Esophagus mucosa (tissue), 1 donor: ENCODE results near the gene MBP. TPM values are rescaled to one million over a fixed set of nuclear protein-coding genes. Genes with fewer than 3 reads are reported as not detected.

Experiments used
- ATAC-seq: fragments of 200-7000 bp; cut with Tn5 transposase; one replicate; pipeline ENCODE4 v1.9.1; 2020
- total RNA-seq: library from RNA; stranded (reverse); gene quantifications from one replicate; pipeline ENCODE4 v1.2.4, GENCODE V29; 2023
- donor health status: DM: yes; HTN: yes; CAD: no.

Gene MBP
- total RNA-seq, 1 donor from 2014 or later, result 25.5 TPM

- ATAC-seq, result no peak
Measured at GRCh38 chr18:77004555-77005380, 127.8 kb downstream of the MBP start.

DNA sequence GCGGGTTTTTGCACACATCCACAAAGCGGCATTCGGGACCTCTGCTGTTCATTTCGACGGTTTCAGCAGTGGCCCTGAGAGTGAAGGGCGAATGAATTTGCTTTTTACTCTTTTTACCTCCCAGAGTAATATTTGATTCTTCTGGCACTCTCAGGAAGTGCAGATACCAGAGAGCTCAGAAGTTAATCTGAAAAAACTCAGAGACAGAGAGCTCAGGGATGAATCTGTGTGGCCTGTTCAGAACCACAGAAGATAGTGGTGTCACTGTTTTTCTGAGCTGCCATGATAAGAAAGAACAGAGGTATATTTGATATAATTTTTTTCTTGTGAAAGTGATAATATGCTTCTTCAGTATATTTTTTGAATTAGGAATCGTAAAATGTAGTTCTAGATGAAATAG lies 129.3 kb downstream of the MBP start:
- no peak for ATAC-seq

GRCh38 chr18:77002496-77002895 lies 130.1 kb downstream of the MBP start:
- no peak for ATAC-seq

DNA sequence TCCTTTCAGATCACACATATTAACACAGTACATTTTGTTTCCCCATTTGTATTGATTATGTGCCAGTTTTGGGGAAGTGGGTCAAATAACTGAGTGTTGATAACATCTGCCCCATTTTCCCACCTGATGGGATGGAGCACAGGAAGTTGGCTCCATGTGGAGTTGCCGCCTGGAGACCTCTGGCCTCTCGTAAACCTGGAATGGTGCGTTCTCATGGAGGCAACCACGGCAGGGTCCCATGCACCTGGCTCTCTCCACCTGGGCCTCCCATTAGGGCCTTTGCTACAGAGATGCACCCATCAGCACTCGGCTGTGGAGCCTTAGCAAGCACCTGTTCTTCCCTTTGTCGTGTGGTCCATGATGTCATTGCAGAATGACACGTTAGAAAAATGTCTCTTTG lies 130.6 kb downstream of the MBP start:
- no peak for ATAC-seq

- peak; percentile 27 for ATAC-seq
Measured at GRCh38 chr18:77001041-77001440, 131.5 kb downstream of the MBP start.

DNA sequence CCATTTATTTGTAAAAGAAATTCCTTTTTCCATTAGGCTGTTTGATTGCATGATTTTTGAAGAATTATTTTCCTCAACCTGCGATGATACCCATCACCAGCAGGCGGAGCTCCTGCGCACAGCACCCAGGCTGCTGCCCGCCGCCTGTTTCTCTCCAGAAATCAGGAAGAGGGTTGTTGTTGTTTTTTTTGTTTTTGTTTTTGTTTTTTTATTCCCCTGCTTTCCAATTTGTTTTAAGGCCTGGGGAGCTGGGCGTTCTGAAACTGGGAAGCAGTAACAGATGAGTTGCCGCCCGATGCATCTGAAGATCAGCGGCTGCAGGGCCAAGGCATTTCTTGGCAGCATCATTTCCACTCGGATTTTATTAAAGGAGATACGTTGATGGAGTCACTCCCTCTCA lies 132.1 kb downstream of the MBP start:
- ATAC-seq, result peak; percentile 59

- ATAC-seq, result no peak
Measured at GRCh38 chr18:76999077-76999476, 133.5 kb downstream of the MBP start.

DNA sequence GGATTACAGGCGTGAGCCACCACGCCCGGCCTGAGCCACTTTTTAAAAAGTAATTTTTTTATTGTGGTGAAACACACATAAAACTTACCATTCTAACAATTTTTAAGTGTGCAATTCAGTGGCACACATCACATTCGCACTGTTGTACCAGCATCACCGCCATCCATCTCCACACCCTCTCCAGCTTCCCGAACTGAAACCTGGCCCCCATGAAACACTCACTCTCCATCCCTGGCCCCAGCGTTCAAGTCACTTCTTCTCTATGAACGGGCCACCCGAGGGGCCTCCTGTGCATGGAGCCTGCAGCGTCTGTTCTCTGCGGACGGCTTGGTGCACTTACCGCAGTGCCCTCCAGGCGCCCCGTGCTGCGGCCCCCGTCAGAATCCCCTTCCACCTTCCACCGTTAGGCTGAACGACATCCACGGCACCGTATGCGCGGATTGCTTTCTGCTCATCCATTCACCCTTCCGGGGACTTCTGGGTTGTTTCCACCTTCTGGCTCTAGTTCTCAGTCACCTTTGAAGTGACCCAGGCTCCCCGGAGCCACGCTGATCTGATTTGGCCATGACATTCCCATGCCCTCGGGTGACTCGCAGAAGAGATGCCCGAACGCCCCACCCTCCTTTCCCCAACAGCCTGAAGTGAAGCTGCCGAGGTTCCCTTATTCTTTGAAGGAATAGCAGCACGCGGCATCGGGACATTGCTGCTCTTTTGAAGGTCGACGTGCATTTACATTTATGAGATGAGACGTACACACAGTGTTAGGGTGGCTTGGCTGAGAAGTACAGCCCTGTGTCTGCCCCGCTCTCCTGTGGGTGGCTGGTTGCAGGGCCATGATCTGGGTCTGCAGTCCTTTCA lies 134.4 kb downstream of the MBP start:
- ATAC-seq, result no peak

- ATAC-seq, result no peak
Measured at GRCh38 chr18:76996429-76996828, 136.2 kb downstream of the MBP start.

DNA sequence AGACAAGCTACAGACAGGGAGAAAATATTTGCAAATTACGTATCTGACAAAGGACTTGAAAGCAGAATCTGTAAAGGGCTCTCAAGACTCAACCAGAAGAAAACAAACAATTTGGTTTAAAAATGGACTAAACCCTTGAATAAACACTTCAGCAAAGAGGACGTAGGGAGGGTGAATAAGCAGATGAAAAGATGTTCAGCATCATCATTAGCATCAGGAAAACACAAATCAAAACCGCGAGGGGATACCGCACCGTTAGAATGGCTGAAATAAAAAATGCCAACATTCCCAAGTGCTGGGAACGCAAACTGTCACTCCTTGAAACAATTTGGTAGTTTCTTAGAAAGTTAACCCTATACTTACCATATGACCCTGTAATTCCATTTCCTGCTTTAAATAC lies 136.7 kb downstream of the MBP start:
- no peak for ATAC-seq

DNA sequence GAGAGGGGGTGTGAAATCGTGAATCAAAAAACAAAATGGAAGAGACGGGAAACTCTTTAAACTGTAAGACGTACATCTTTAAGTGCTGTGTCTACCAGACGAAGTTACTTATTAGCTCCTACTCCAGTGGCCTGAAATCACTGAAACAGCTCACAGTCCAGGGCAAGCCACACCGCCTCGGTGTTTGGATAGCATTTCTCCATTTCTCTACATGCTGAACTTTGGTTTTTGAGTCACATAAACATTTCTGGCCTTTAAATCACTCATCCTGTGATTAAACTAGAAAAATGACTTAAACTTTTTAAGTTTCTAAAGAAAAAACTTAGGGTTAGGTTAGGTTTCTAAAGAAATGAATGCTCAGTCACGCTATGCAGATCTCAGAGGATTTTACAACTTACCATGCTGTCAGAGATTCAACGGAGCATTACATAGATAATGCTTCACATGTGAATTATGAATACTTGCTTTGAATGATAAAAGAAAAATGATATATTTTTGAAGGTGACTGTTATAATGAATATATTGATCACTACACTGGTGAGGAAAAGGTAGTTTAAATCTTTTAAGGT lies 138.4 kb downstream of the MBP start:
- no peak for ATAC-seq

GRCh38 chr18:76993573-76993972 lies 139.0 kb downstream of the MBP start:
- no peak for ATAC-seq

GRCh38 chr18:76993085-76993382 lies 139.5 kb downstream of the MBP start:
- no peak for ATAC-seq

DNA sequence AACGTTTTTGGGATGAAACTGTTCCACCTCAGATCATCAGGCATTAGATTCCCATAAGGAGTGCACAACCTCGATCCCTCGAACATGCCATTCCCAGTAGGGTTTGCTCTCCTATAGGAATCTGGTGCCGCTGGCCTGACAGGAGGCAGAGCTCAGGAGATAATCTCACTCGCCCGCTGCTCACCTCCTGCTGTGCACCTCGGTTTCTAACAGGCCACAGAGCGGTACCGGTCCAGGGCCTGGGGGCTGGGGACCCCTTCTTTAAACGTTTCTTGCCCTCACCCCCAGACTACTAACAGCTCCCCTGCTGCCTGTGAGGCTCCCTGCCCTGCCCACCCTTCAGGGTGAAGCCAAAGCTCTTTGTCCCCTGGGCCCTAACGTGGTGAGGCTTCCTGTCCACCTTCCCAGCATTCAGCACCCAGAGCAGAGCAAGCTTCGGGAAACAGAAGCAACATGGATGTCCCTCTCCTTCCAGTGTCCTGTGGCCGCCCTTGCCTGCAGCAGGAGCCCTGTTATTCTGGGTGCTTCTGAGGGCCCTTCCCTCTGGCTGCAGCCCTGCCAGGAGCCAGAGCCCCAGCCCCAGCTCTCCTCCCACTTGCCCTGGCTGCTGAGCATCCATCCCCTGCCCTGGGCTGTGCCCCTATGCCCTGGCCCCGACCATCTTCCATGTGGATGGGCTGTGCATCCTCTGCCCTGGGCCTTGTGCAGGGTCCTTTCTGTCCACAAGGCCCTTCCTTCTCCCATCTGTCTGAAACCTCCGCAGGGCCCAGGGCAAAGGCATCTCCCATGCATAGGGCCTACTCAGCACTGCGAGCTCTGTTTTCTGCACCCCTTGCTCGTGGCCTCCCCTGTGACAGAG lies 140.1 kb downstream of the MBP start:
- peak; percentile 11 for ATAC-seq

GRCh38 chr18:76991021-76991688 lies 141.4 kb downstream of the MBP start:
- no peak for ATAC-seq

DNA sequence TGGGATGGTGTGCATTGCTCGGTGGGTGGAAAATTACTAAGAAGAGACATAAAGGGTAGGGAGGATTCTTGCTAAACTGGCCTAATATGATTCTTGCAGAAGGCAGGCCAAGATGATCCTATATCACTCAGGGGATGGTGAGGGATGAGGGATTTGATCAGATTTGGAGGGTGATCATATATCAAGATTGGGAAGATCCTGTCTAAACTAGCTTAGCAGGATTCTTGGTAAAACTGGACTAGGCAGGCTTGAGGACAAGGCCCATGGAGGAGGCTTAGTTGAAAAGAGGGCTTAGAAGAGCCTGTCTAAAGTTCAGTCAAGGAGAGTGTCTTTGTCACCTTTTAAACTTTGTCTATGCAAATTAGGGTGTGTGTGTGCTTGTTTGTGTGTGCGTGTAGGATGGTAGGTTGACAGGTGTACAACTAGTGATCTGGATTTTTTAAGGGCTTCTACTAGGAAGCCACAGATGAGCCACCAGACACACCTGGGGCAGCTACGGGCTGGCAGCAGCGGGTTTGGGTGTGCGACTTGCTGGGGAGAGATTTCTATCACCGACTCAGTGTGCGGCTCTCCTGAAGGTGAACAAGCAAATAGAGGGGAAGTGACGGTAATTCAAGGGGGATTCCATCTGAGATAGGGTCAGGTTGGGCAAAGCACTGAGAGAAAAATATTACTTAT lies 142.1 kb downstream of the MBP start:
- peak; percentile 22 for ATAC-seq

DNA sequence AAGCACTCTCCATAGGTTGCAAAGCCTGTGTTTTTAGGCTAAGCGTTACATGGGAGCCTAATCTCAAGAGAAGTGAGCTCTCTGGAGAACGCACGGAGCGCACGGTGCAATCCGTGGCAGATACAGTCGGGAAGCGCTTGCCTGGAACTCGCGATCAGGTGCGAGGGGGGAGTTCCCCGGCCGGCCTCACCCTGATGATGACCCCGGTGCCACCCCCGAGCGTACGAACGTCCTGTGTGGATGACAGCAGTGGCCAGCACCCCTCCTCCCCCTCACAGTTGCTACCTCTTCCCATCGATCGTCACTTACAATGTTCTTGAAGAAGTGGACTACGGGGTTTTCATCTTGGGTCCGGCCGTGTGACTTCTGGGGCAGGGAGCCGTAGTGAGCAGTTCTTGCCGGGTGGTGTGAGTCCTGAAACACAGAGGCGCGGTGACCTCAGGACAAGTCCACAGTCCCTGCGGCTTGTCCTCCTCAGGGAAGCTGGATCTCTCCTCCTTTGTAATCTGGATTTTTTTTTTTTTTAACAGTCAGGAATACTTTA lies 142.9 kb downstream of the MBP start:
- no peak for ATAC-seq

GRCh38 chr18:76988827-76989646 lies 143.5 kb downstream of the MBP start:
- no peak for ATAC-seq

- ATAC-seq, result no peak
Measured at GRCh38 chr18:76988031-76988826, 144.4 kb downstream of the MBP start.
